Nephron (organoid): Measurements from ENCODE around the gene PIN1.

Experiments
- H3K27ac Mint-ChIP-seq, 3 experiments: 2 replicates each; pipeline ENCODE4 v1.8.0; 2020; ENCODE audit warnings: mixed read lengths in 3 of 3, mild to moderate bottlenecking in 2 of 3, moderate library complexity in 1 of 3
- H3K27me3 Mint-ChIP-seq: 2 replicates; pipeline ENCODE4 v1.8.0; 2021; ENCODE audit warnings: low read depth, mild to moderate bottlenecking, moderate library complexity, mixed read lengths
- H3K36me3 Mint-ChIP-seq: 2 replicates; pipeline ENCODE4 v1.8.0; 2020; ENCODE audit warnings: low read depth, mixed read lengths
- H3K4me1 Mint-ChIP-seq: 2 replicates; pipeline ENCODE4 v1.8.0; 2020; ENCODE audit warnings: mixed read lengths
- H3K4me3 Mint-ChIP-seq, 3 experiments: 2 replicates each; pipeline ENCODE4 v1.8.0; 2020; ENCODE audit warnings: mild to moderate bottlenecking in 3 of 3, mixed read lengths in 3 of 3, moderate library complexity in 2 of 3
- H3K9me3 Mint-ChIP-seq: 2 replicates; pipeline ENCODE4 v1.8.0; 2020; ENCODE audit warnings: mixed read lengths
- CTCF ChIP-seq, 3 experiments: fragments of 200-600 bp; sonication (generic); IDR thresholded peaks; one replicate each; pipeline ENCODE4 v1.5.0; 2021; ENCODE audit warnings: antibody characterized with exemption in 3 of 3; ENCODE audit not compliant: unreplicated experiment in 3 of 3

PIN1 gene

GRCh38 chr19:9858766-9859165, 23.6 kb downstream of the PIN1 start:
- no peak for TF ChIP-seq CTCF (IDR thresholded peaks at IDR 0.05; ENCODE audit: unreplicated experiment in 3 of 3)
- Mint-ChIP-seq H3K4me1 (no peaks in the 10 kb centered on the region), H3K36me3 (peaks cover 45% of the 10 kb centered on the region), H3K9me3 (no peaks in the 10 kb centered on the region), H3K27ac (no peak overlapping the region), H3K27me3 (no peaks in the 10 kb centered on the region), H3K4me3 (no peak overlapping the region)

GRCh38 chr19:9860407-9860806, 25.3 kb downstream of the PIN1 start:
- no peak overlapping the region for H3K27ac Mint-ChIP-seq
- TF ChIP-seq CTCF (IDR thresholded peaks at IDR 0.05; ENCODE audit: unreplicated experiment in 3 of 3): no peak
- peaks cover 38% of the 10 kb centered on the region for H3K36me3 Mint-ChIP-seq
- no peaks in the 10 kb centered on the region for H3K4me1 Mint-ChIP-seq
- no peaks in the 10 kb centered on the region for H3K9me3 Mint-ChIP-seq
- no peaks in the 10 kb centered on the region for H3K27me3 Mint-ChIP-seq
- H3K4me3 Mint-ChIP-seq: no peak overlapping the region

- Mint-ChIP-seq H3K36me3 (peaks cover 34% of the 10 kb centered on the region), H3K4me3 (no peak overlapping the region), H3K4me1 (peaks cover 4% of the 10 kb centered on the region), H3K9me3 (no peaks in the 10 kb centered on the region), H3K27ac (no peak overlapping the region), H3K27me3 (no peaks in the 10 kb centered on the region)
- no peak for TF ChIP-seq CTCF (IDR thresholded peaks at IDR 0.05; ENCODE audit: unreplicated experiment in 3 of 3)
Observed at GRCh38 chr19:9861503-9861902, 26.4 kb downstream of the PIN1 start.

GRCh38 chr19:9862938-9863337, 27.8 kb downstream of the PIN1 start:
- Mint-ChIP-seq H3K9me3 (no peaks in the 10 kb centered on the region), H3K36me3 (peaks cover 20% of the 10 kb centered on the region), H3K27me3 (no peaks in the 10 kb centered on the region), H3K4me3 (no peak overlapping the region), H3K4me1 (peaks cover 4% of the 10 kb centered on the region), H3K27ac (no peak overlapping the region)
- TF ChIP-seq CTCF (IDR thresholded peaks at IDR 0.05; ENCODE audit: unreplicated experiment in 3 of 3): no peak

GRCh38 chr19:9863759-9864158, 28.6 kb downstream of the PIN1 start:
- no peak overlapping the region for H3K4me3 Mint-ChIP-seq
- no peaks in the 10 kb centered on the region for H3K27me3 Mint-ChIP-seq
- peaks cover 4% of the 10 kb centered on the region for H3K4me1 Mint-ChIP-seq
- no peak overlapping the region for H3K27ac Mint-ChIP-seq
- H3K36me3 Mint-ChIP-seq: peaks cover 11% of the 10 kb centered on the region
- H3K9me3 Mint-ChIP-seq: no peaks in the 10 kb centered on the region
- no peak for TF ChIP-seq CTCF (IDR thresholded peaks at IDR 0.05; ENCODE audit: unreplicated experiment in 3 of 3)

DNA sequence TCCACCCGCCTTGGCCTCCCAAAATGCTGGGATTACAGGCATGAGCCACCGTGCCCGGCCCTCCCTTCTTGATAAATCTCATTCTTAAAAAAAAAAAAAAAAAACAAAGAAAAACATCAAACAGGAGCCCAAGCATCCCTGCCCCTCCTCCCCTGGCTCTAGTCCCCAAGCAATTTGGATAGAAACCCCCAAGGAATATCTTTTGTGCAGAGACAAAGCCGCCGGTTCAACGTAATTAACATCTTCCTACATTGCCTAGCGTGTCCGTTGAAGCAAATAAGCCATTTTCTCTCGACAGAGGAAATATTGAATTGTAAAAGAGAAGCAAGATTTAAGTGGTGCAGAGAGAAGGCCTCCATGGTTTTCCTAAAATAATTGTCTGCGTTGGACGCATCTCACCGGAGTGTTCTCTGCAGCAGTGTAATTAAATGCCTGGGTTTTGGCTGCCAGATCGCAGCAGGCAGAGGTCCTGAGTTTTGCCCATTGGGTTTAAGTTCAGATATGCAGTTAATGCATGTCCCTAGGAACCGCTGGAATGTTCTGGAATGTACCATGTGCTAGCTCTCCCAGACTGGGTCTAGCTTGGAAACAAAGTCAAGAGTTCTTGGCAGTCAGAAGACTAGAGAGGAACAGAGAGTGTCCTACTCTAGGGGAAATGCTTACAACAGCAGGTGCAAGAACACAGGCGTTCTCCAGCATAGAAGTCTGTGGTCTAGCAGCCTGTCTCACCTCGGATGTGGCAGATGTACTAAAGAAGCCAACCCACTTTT, 30.8 kb downstream of the PIN1 start:
- no peaks in the 10 kb centered on the region for H3K9me3 Mint-ChIP-seq
- H3K36me3 Mint-ChIP-seq: peaks cover 8% of the 10 kb centered on the region
- no peak overlapping the region for H3K27ac Mint-ChIP-seq
- no peak overlapping the region for H3K4me3 Mint-ChIP-seq
- peaks cover 4% of the 10 kb centered on the region for H3K4me1 Mint-ChIP-seq
- TF ChIP-seq CTCF (IDR thresholded peaks at IDR 0.05; ENCODE audit: unreplicated experiment in 3 of 3): no peak
- no peaks in the 10 kb centered on the region for H3K27me3 Mint-ChIP-seq
